Measurements from ENCODE around the gene PRR3. TPM values are rescaled to one million over a fixed set of nuclear protein-coding genes. Genes with fewer than 3 reads are reported as not detected.
A peak's percentile ranks its signal among the peaks of the same experiment; 100 is the strongest.

PRR3 gene
- total and polyA plus RNA-seq, 2 of the 13 experiments (the other 11 are each of a cell fraction or from before 2014, with no cell fraction given) = 14.6 to 21.2 TPM

- TF ChIP-seq TAF15 (IDR thresholded peaks at IDR 0.05; ENCODE audit: low read depth, low read length, poor library complexity, severe bottlenecking) (peak; percentile 93), ONECUT2 (CRISPR knock-in tag; IDR thresholded peaks at IDR 0.05) (no peak), ZBTB49 (CRISPR knock-in tag; IDR thresholded peaks at IDR 0.05; ENCODE audit: borderline replicate concordance) (0 out of 2 replicates have a peak, but pooled peaks have one; percentile 37), FOSL1 (CRISPR knock-in tag; IDR thresholded peaks at IDR 0.05; ENCODE audit: borderline replicate concordance) (no peak), BHLHE40 (IDR thresholded peaks at IDR 0.05; ENCODE audit: low read length) (no peak; the same call in 1 of the 2 replicates), RFXAP (CRISPR knock-in tag; IDR thresholded peaks at IDR 0.05; ENCODE audit: borderline replicate concordance) (no peak; the same call in 1 of the 2 replicates), ZNF121 (CRISPR knock-in tag; IDR thresholded peaks at IDR 0.05) (peak; percentile 59), SP4 (CRISPR knock-in tag; IDR thresholded peaks at IDR 0.05) (peak; percentile 93), FLYWCH1 (CRISPR knock-in tag; IDR thresholded peaks at IDR 0.05) (peak; percentile 95), KDM2A (CRISPR knock-in tag; IDR thresholded peaks at IDR 0.05; ENCODE audit: borderline replicate concordance, low read depth) (peak; percentile 99), ZNF850 (CRISPR knock-in tag; conservative IDR thresholded peaks at IDR 0.05) (no peak), ZNF382 (CRISPR knock-in tag; IDR thresholded peaks at IDR 0.05; ENCODE audit: borderline replicate concordance) (no peak), GABPA (IDR thresholded peaks at IDR 0.05; ENCODE audit: low read depth, low read length) (peak; percentile 86), GABPA (CRISPR knock-in tag; IDR thresholded peaks at IDR 0.05; ENCODE audit: low read depth) (peak; percentile 99), EHMT2 (IDR thresholded peaks at IDR 0.05; ENCODE audit: borderline replicate concordance, low read depth, low read length) (no peak; the same call in 1 of the 2 replicates), TBP (CRISPR knock-in tag; IDR thresholded peaks at IDR 0.05) (0 out of 2 replicates have a peak, but pooled peaks have one; percentile 27), ADNP (CRISPR knock-in tag; IDR thresholded peaks at IDR 0.05) (no peak), XBP1 (CRISPR knock-in tag; IDR thresholded peaks at IDR 0.05) (0 out of 2 replicates have a peak, but pooled peaks have one; percentile 25), HMG20A (CRISPR knock-in tag; IDR thresholded peaks at IDR 0.05; ENCODE audit: borderline replicate concordance) (no peak), ZNF430 (CRISPR knock-in tag; IDR thresholded peaks at IDR 0.05) (peak; percentile 88; the same call in 1 of the 2 replicates), ZSCAN25 (CRISPR knock-in tag; IDR thresholded peaks at IDR 0.05) (peak; percentile 57; the same call in 1 of the 2 replicates), ZSCAN30 (CRISPR knock-in tag; IDR thresholded peaks at IDR 0.05) (0 out of 2 replicates have a peak, but pooled peaks have one; percentile 88)
- TF ChIP-seq, protein P1, sequence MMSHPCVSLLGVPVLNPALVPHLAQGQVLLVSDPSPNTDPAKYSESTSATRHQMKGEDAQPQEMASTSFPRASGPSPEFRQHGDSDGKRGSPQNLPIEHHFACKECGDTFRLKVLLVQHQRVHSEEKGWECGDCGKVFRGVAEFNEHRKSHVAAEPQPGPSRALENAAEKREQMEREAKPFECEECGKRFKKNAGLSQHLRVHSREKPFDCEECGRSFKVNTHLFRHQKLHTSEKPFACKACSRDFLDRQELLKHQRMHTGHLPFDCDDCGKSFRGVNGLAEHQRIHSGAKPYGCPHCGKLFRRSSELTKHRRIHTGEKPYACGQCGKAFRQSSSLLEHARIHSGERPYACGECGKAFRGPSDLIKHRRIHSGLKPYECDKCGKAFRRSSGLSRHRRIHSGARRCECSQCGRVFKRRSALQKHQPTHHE (CRISPR knock-in tag; IDR thresholded peaks at IDR 0.05; ENCODE audit: borderline replicate concordance) = 0 out of 2 replicates have a peak, but pooled peaks have one; percentile 42
- TF ChIP-seq, protein P2, sequence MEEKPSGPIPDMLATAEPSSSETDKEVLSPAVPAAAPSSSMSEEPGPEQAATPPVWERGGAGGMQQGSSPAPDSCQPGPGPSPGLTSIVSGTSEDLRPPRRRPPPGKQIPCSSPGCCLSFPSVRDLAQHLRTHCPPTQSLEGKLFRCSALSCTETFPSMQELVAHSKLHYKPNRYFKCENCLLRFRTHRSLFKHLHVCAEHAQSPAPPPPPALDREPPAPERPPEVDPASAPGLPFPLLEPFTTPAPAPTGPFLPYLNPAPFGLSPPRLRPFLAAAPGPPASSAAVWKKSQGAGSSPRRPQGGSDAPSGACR (CRISPR knock-in tag; IDR thresholded peaks at IDR 0.05) = peak; percentile 81
- TF ChIP-seq, protein P3, sequence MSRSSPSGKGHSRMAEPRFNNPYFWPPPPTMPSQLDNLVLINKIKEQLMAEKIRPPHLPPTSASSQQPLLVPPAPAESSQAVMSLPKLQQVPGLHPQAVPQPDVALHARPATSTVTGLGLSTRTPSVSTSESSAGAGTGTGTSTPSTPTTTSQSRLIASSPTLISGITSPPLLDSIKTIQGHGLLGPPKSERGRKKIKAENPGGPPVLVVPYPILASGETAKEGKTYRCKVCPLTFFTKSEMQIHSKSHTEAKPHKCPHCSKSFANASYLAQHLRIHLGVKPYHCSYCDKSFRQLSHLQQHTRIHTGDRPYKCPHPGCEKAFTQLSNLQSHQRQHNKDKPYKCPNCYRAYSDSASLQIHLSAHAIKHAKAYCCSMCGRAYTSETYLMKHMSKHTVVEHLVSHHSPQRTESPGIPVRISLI (CRISPR knock-in tag; IDR thresholded peaks at IDR 0.05; ENCODE audit: borderline replicate concordance) = peak; percentile 47; the same call in 1 of the 2 replicates
These were observed at the start of gene PRR3 (continued) for GRCh38 chr6:30556906-30557682.
